GM23338 (cell line): ENCODE measurements around the gene AGBL5. TPM values are rescaled to one million over a fixed set of nuclear protein-coding genes. Genes with fewer than 3 reads are reported as not detected.

Source experiments
- ATAC-seq: fragments of 200-7000 bp; cut with Tn5 transposase; 3 replicates; pipeline ENCODE4 v1.9.1; 2020
- DNase-seq: peaks from one replicate; pipeline ENCODE4 v3.0.0-alpha.2; 2015; ENCODE audit warnings: low spot score
- H2AFZ ChIP-seq: fragments of 200-600 bp; sonication (generic); 2 replicates; pipeline ENCODE4 v1.8.0; 2016; ENCODE audit warnings: antibody characterized with exemption, mild to moderate bottlenecking, moderate library complexity
- H3F3A ChIP-seq: fragments of 200-600 bp; sonication (generic); replicated peaks from 2 replicates; pipeline ENCODE4 v1.8.0; 2017; ENCODE audit warnings: antibody characterized with exemption, mixed run types, low read depth
- H3K27ac ChIP-seq: fragments of 200-600 bp; sonication (generic); 2 replicates; pipeline ENCODE4 v1.6.1; 2016; ENCODE audit warnings: low read depth
- H3K27me3 ChIP-seq: fragments of 200-600 bp; sonication (generic); 2 replicates; pipeline ENCODE4 v1.8.0; 2016; ENCODE audit warnings: mild to moderate bottlenecking, mixed run types, moderate library complexity; ENCODE audit not compliant: insufficient read depth
- H3K36me3 ChIP-seq: fragments of 200-600 bp; sonication (generic); 2 replicates; pipeline ENCODE4 v1.8.0; 2016; ENCODE audit warnings: mild to moderate bottlenecking; ENCODE audit not compliant: insufficient read depth
- H3K4me1 ChIP-seq: fragments of 200-600 bp; sonication (generic); 2 replicates; pipeline ENCODE4 v1.8.0; 2016; ENCODE audit warnings: mild to moderate bottlenecking, moderate library complexity; ENCODE audit not compliant: insufficient read depth
- H3K4me2 ChIP-seq: fragments of 200-600 bp; sonication (generic); 2 replicates; pipeline ENCODE4 v1.7.1; 2017; ENCODE audit warnings: mixed run types
- H3K4me3 ChIP-seq: fragments of 200-600 bp; sonication (generic); 2 replicates; pipeline ENCODE4 v1.6.1; 2016; ENCODE audit warnings: mixed run types
- H3K79me2 ChIP-seq: fragments of 200-600 bp; sonication (generic); replicated peaks from 2 replicates; pipeline ENCODE4 v1.8.0; 2017; ENCODE audit warnings: mild to moderate bottlenecking; ENCODE audit not compliant: insufficient read depth
- H3K9me2 ChIP-seq: fragments of 200-600 bp; sonication (generic); 2 replicates; pipeline ENCODE4 v1.8.0; 2017; ENCODE audit not compliant: insufficient read depth
- H4K20me1 ChIP-seq: fragments of 200-600 bp; sonication (generic); replicated peaks from 2 replicates; pipeline ENCODE4 v1.8.0; 2017; ENCODE audit warnings: mild to moderate bottlenecking; ENCODE audit not compliant: insufficient read depth
- H3K27ac Mint-ChIP-seq: 2 replicates; pipeline ENCODE4 v1.8.0; 2020; ENCODE audit warnings: inconsistent platforms, mild to moderate bottlenecking, moderate library complexity, mixed read lengths
- H3K27me3 Mint-ChIP-seq: 3 replicates; pipeline ENCODE4 v1.8.0; 2022; ENCODE audit warnings: low read depth, mild to moderate bottlenecking, moderate library complexity, mixed read lengths, inconsistent platforms; ENCODE audit not compliant: insufficient read depth, poor library complexity
- H3K36me3 Mint-ChIP-seq: 3 replicates; pipeline ENCODE4 v1.8.0; 2021; ENCODE audit warnings: low read depth, mild to moderate bottlenecking, inconsistent platforms, moderate library complexity, mixed read lengths
- H3K4me1 Mint-ChIP-seq: 3 replicates; pipeline ENCODE4 v1.8.0; 2020; ENCODE audit warnings: mild to moderate bottlenecking, inconsistent platforms, mixed read lengths
- H3K4me3 Mint-ChIP-seq: 3 replicates; pipeline ENCODE4 v1.8.0; 2021; ENCODE audit warnings: moderate library complexity, mild to moderate bottlenecking, inconsistent platforms, mixed read lengths
- H3K9me3 Mint-ChIP-seq: 3 replicates; pipeline ENCODE4 v1.8.0; 2020; ENCODE audit warnings: moderate library complexity, mild to moderate bottlenecking, inconsistent platforms, mixed read lengths
- CREB1 ChIP-seq: fragments of 250-450 bp; sonication (Bioruptor Pico); IDR thresholded peaks from 2 replicates; pipeline ENCODE4 v1.5.0; 2020; ENCODE audit warnings: low read depth, mild to moderate bottlenecking, moderate library complexity
- EZH2 ChIP-seq: fragments of 200-600 bp; sonication (generic); IDR thresholded peaks from one replicate; pipeline ENCODE4 v1.8.0; 2017; ENCODE audit warnings: antibody characterized with exemption, mild to moderate bottlenecking, low read depth; ENCODE audit not compliant: unreplicated experiment
- EZH2phosphoT487 ChIP-seq: fragments of 200-600 bp; sonication (generic); IDR thresholded peaks from one replicate; pipeline ENCODE4 v1.8.1; 2018; ENCODE audit warnings: antibody characterized with exemption; ENCODE audit not compliant: unreplicated experiment
- JUNB ChIP-seq: IDR thresholded peaks from one replicate; pipeline ENCODE4 v1.6.1; 2016; ENCODE audit warnings: antibody characterized with exemption; ENCODE audit not compliant: unreplicated experiment
- NANOG ChIP-seq: IDR thresholded peaks from 2 replicates; pipeline ENCODE4 v1.6.1; 2016; ENCODE audit warnings: antibody characterized with exemption, borderline replicate concordance
- POLR2AphosphoS5 ChIP-seq: IDR thresholded peaks from 2 replicates; pipeline ENCODE4 v1.6.1; 2016; ENCODE audit warnings: antibody characterized with exemption, low read depth
- STAT1 ChIP-seq: IDR thresholded peaks from one replicate; pipeline ENCODE4 v1.6.1; 2016; ENCODE audit warnings: antibody characterized with exemption; ENCODE audit not compliant: unreplicated experiment
- ZNF114 ChIP-seq: fragments of 250-450 bp; sonication (Bioruptor Pico); IDR thresholded peaks from 2 replicates; pipeline ENCODE4 v1.5.0; 2020; ENCODE audit warnings: mild to moderate bottlenecking, moderate library complexity
- ZNF331 ChIP-seq: fragments of 250-450 bp; sonication (Bioruptor Pico); IDR thresholded peaks from 2 replicates; pipeline ENCODE4 v1.5.0; 2020; ENCODE audit warnings: low read depth, mild to moderate bottlenecking, moderate library complexity
- polyA plus RNA-seq: library from polyadenylated mRNA; unstranded; fragments of >200 nt; fragmentation: Nextera tagmentation; extraction: Ambion mirVana; gene quantifications from 2 replicates; pipeline ENCODE4 v1.2.1, GENCODE V29; 2016
- total RNA-seq: library from RNA; depleted of rRNA; stranded (reverse); fragments of >200 nt; shearing (Covaris generic); gene quantifications from 2 replicates; pipeline ENCODE4 v1.2.3, GENCODE V29; 2014
- TF ChIP-seq, protein P1 (sequence below): fragments of 250-450 bp; sonication (Bioruptor Pico); IDR thresholded peaks from 2 replicates; pipeline ENCODE4 v1.5.0; 2020; ENCODE audit warnings: mild to moderate bottlenecking, moderate library complexity
- TF ChIP-seq, protein P2 (sequence below): IDR thresholded peaks from one replicate; pipeline ENCODE4 v1.6.1; 2018; ENCODE audit warnings: antibody characterized with exemption; ENCODE audit not compliant: unreplicated experiment
- TF ChIP-seq, protein P3 (sequence below), 2 experiments: fragments of 200-600 bp in 1 of 2; sonication (generic) in 1 of 2; conservative IDR thresholded peaks; 2 replicates each; pipeline versions ENCODE4 v1.5.1 to v1.6.1; 2016 to 2017; ENCODE audit warnings: antibody characterized with exemption in 2 of 2, low read depth in 2 of 2, mild to moderate bottlenecking in 2 of 2, moderate library complexity in 1 of 2
- TF ChIP-seq, protein P4 (sequence below): IDR thresholded peaks from 2 replicates; pipeline ENCODE4 v1.6.1; 2016; ENCODE audit warnings: antibody characterized with exemption

AGBL5 gene
- total and polyA plus RNA-seq, 2 experiments from 2014 or later: 17.9 to 31.3 TPM

DNA sequence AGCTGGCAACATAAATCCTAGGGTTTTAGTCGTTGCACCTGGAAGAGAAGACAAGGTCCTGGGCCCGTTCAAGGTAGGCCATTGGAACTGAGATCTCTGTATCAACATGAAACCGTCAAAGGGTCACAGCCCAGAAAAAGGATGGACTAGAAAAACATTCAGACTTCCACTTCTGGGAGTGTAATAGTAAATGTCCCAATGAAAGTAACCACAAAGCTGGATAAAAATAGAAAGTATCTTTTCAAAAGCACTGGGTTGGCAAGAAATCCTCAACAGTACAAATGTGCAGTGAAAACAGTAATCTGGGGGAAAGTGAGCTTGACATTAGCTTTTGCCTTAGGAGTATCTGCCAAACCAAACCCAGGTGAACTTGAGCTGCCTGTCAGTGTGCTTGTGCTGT is 54.5 kb downstream of the AGBL5 start (continued):
- TF ChIP-seq POLR2AphosphoS5 (no peak), EZH2phosphoT487 (no peak), JUNB (no peak)

DNA sequence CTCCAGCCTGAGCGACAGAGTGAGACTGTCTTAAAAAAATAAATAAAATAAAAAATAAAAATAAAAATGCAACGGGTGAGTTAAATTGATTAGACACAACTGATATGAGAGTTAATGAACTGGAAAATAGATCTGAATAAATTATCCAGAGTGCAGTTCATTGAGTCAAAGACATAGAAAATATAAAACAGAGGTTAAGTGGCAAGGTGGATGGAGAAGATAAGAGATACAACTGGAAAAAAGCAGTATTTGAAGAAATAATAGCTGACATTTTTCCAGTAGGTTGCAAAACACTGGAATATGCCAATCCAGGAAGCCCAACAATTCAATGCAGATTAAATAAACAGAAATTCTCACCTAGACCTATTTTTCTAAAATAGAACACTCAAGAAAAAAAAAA is 56.8 kb downstream of the AGBL5 start:
- H3K4me1 Mint-ChIP-seq: peaks cover 6% of the 10 kb centered on the region; the same call in 2 of the 3 replicates
- no peaks in the 10 kb centered on the region for H3K79me2 ChIP-seq
- no peaks in the 10 kb centered on the region for H4K20me1 ChIP-seq
- no peak overlapping the region for H3K27ac ChIP-seq
- H3K9me3 Mint-ChIP-seq: no peaks in the 10 kb centered on the region
- H3K4me3 ChIP-seq: no peak overlapping the region
- H3K27ac Mint-ChIP-seq: no peak overlapping the region
- H3K4me3 Mint-ChIP-seq: no peak overlapping the region
- DNase-seq: no peak
- no peaks in the 10 kb centered on the region for H3K27me3 ChIP-seq
- H2AFZ ChIP-seq: no peak overlapping the region
- no peaks in the 10 kb centered on the region for H3F3A ChIP-seq
- no peaks in the 10 kb centered on the region for H3K9me2 ChIP-seq
- H3K36me3 ChIP-seq: no peaks in the 10 kb centered on the region
- H3K4me1 ChIP-seq: no peaks in the 10 kb centered on the region
- ATAC-seq: no peak
- no peaks in the 10 kb centered on the region for H3K36me3 Mint-ChIP-seq
- H3K27me3 Mint-ChIP-seq: peaks cover 4% of the 10 kb centered on the region
- TF ChIP-seq, protein P1, sequence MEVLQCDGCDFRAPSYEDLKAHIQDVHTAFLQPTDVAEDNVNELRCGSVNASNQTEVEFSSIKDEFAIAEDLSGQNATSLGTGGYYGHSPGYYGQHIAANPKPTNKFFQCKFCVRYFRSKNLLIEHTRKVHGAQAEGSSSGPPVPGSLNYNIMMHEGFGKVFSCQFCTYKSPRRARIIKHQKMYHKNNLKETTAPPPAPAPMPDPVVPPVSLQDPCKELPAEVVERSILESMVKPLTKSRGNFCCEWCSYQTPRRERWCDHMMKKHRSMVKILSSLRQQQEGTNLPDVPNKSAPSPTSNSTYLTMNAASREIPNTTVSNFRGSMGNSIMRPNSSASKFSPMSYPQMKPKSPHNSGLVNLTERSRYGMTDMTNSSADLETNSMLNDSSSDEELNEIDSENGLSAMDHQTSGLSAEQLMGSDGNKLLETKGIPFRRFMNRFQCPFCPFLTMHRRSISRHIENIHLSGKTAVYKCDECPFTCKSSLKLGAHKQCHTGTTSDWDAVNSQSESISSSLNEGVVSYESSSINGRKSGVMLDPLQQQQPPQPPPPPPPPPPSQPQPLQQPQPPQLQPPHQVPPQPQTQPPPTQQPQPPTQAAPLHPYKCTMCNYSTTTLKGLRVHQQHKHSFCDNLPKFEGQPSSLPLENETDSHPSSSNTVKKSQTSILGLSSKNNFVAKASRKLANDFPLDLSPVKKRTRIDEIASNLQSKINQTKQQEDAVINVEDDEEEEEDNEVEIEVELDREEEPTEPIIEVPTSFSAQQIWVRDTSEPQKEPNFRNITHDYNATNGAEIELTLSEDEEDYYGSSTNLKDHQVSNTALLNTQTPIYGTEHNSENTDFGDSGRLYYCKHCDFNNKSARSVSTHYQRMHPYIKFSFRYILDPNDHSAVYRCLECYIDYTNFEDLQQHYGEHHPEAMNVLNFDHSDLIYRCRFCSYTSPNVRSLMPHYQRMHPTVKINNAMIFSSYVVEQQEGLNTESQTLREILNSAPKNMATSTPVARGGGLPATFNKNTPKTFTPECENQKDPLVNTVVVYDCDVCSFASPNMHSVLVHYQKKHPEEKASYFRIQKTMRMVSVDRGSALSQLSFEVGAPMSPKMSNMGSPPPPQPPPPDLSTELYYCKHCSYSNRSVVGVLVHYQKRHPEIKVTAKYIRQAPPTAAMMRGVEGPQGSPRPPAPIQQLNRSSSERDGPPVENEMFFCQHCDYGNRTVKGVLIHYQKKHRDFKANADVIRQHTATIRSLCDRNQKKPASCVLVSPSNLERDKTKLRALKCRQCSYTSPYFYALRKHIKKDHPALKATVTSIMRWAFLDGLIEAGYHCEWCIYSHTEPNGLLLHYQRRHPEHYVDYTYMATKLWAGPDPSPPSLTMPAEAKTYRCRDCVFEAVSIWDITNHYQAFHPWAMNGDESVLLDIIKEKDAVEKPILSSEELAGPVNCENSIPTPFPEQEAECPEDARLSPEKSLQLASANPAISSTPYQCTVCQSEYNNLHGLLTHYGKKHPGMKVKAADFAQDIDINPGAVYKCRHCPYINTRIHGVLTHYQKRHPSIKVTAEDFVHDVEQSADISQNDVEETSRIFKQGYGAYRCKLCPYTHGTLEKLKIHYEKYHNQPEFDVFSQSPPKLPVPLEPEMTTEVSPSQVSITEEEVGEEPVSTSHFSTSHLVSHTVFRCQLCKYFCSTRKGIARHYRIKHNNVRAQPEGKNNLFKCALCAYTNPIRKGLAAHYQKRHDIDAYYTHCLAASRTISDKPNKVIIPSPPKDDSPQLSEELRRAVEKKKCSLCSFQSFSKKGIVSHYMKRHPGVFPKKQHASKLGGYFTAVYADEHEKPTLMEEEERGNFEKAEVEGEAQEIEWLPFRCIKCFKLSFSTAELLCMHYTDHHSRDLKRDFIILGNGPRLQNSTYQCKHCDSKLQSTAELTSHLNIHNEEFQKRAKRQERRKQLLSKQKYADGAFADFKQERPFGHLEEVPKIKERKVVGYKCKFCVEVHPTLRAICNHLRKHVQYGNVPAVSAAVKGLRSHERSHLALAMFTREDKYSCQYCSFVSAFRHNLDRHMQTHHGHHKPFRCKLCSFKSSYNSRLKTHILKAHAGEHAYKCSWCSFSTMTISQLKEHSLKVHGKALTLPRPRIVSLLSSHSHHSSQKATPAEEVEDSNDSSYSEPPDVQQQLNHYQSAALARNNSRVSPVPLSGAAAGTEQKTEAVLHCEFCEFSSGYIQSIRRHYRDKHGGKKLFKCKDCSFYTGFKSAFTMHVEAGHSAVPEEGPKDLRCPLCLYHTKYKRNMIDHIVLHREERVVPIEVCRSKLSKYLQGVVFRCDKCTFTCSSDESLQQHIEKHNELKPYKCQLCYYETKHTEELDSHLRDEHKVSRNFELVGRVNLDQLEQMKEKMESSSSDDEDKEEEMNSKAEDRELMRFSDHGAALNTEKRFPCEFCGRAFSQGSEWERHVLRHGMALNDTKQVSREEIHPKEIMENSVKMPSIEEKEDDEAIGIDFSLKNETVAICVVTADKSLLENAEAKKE (CRISPR knock-in tag): no peak
- TF ChIP-seq JUNB (no peak), NANOG (no peak), EZH2 (no peak), ZNF331 (CRISPR knock-in tag) (no peak), ZNF114 (CRISPR knock-in tag) (no peak), EZH2phosphoT487 (no peak), POLR2AphosphoS5 (no peak), STAT1 (no peak), CREB1 (CRISPR knock-in tag) (no peak)
- TF ChIP-seq, protein P2, sequence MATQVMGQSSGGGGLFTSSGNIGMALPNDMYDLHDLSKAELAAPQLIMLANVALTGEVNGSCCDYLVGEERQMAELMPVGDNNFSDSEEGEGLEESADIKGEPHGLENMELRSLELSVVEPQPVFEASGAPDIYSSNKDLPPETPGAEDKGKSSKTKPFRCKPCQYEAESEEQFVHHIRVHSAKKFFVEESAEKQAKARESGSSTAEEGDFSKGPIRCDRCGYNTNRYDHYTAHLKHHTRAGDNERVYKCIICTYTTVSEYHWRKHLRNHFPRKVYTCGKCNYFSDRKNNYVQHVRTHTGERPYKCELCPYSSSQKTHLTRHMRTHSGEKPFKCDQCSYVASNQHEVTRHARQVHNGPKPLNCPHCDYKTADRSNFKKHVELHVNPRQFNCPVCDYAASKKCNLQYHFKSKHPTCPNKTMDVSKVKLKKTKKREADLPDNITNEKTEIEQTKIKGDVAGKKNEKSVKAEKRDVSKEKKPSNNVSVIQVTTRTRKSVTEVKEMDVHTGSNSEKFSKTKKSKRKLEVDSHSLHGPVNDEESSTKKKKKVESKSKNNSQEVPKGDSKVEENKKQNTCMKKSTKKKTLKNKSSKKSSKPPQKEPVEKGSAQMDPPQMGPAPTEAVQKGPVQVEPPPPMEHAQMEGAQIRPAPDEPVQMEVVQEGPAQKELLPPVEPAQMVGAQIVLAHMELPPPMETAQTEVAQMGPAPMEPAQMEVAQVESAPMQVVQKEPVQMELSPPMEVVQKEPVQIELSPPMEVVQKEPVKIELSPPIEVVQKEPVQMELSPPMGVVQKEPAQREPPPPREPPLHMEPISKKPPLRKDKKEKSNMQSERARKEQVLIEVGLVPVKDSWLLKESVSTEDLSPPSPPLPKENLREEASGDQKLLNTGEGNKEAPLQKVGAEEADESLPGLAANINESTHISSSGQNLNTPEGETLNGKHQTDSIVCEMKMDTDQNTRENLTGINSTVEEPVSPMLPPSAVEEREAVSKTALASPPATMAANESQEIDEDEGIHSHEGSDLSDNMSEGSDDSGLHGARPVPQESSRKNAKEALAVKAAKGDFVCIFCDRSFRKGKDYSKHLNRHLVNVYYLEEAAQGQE: no peak
- TF ChIP-seq, protein P3, sequence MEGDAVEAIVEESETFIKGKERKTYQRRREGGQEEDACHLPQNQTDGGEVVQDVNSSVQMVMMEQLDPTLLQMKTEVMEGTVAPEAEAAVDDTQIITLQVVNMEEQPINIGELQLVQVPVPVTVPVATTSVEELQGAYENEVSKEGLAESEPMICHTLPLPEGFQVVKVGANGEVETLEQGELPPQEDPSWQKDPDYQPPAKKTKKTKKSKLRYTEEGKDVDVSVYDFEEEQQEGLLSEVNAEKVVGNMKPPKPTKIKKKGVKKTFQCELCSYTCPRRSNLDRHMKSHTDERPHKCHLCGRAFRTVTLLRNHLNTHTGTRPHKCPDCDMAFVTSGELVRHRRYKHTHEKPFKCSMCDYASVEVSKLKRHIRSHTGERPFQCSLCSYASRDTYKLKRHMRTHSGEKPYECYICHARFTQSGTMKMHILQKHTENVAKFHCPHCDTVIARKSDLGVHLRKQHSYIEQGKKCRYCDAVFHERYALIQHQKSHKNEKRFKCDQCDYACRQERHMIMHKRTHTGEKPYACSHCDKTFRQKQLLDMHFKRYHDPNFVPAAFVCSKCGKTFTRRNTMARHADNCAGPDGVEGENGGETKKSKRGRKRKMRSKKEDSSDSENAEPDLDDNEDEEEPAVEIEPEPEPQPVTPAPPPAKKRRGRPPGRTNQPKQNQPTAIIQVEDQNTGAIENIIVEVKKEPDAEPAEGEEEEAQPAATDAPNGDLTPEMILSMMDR (conservative IDR thresholded peaks at IDR 0.05; ENCODE audit: low read depth in 2 of 2): no peak
- TF ChIP-seq, protein P4, sequence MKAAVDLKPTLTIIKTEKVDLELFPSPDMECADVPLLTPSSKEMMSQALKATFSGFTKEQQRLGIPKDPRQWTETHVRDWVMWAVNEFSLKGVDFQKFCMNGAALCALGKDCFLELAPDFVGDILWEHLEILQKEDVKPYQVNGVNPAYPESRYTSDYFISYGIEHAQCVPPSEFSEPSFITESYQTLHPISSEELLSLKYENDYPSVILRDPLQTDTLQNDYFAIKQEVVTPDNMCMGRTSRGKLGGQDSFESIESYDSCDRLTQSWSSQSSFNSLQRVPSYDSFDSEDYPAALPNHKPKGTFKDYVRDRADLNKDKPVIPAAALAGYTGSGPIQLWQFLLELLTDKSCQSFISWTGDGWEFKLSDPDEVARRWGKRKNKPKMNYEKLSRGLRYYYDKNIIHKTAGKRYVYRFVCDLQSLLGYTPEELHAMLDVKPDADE: no peak
- H3K4me2 ChIP-seq: no peak overlapping the region
